ENCODE results near the gene PEX11A.

The PEX11A gene

DNA sequence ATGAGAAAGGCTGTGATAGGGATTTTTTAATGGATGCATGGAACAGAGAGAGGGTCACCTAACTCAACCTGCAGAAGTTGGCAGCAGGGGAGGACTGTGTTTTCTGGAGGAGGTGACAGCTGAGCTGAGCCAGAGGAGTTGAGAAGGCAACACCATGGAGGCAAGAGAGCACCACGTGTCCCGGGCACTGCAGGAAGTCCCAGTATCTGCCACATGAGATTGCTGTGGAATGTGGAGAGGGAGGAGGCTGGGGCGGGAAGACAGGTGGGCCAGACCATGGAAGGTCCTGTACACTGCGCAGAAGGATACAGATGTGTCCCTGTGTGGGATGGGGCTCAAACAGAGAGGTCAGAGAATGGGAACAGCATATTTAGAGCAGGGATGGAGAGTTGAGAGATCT, 45.2 kb upstream of the PEX11A start:
- TF ChIP-seq ISL1 (CRISPR knock-in tag; IDR thresholded peaks at IDR 0.05) (no peak), SNAI2 (CRISPR knock-in tag; IDR thresholded peaks at IDR 0.05) (no peak), RARB (CRISPR knock-in tag; IDR thresholded peaks at IDR 0.05) (no peak), TCF4 (CRISPR knock-in tag; IDR thresholded peaks at IDR 0.05; ENCODE audit: borderline replicate concordance) (no peak), ZNF565 (CRISPR knock-in tag; conservative IDR thresholded peaks at IDR 0.05; ENCODE audit: low read depth) (no peak), CSDC2 (CRISPR knock-in tag; IDR thresholded peaks at IDR 0.05) (no peak), ZNF8 (CRISPR knock-in tag; IDR thresholded peaks at IDR 0.05) (no peak), ZC3H10 (CRISPR knock-in tag; IDR thresholded peaks at IDR 0.05) (no peak), OSR1 (CRISPR knock-in tag; IDR thresholded peaks at IDR 0.05) (no peak), TOX (CRISPR knock-in tag; IDR thresholded peaks at IDR 0.05; ENCODE audit: borderline replicate concordance) (no peak), ZNF70 (CRISPR knock-in tag; IDR thresholded peaks at IDR 0.05) (no peak), GLIS3 (CRISPR knock-in tag; IDR thresholded peaks at IDR 0.05) (no peak), ZFP3 (CRISPR knock-in tag; IDR thresholded peaks at IDR 0.05) (no peak), ZFP30 (CRISPR knock-in tag; IDR thresholded peaks at IDR 0.05) (no peak), BACH2 (CRISPR knock-in tag; IDR thresholded peaks at IDR 0.05; ENCODE audit: borderline replicate concordance) (no peak)
- TF ChIP-seq, protein P1, sequence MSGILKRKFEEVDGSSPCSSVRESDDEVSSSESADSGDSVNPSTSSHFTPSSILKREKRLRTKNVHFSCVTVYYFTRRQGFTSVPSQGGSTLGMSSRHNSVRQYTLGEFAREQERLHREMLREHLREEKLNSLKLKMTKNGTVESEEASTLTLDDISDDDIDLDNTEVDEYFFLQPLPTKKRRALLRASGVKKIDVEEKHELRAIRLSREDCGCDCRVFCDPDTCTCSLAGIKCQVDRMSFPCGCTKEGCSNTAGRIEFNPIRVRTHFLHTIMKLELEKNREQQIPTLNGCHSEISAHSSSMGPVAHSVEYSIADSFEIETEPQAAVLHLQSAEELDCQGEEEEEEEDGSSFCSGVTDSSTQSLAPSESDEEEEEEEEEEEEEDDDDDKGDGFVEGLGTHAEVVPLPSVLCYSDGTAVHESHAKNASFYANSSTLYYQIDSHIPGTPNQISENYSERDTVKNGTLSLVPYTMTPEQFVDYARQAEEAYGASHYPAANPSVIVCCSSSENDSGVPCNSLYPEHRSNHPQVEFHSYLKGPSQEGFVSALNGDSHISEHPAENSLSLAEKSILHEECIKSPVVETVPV (CRISPR knock-in tag; IDR thresholded peaks at IDR 0.05) = no peak
- TF ChIP-seq, protein P2, sequence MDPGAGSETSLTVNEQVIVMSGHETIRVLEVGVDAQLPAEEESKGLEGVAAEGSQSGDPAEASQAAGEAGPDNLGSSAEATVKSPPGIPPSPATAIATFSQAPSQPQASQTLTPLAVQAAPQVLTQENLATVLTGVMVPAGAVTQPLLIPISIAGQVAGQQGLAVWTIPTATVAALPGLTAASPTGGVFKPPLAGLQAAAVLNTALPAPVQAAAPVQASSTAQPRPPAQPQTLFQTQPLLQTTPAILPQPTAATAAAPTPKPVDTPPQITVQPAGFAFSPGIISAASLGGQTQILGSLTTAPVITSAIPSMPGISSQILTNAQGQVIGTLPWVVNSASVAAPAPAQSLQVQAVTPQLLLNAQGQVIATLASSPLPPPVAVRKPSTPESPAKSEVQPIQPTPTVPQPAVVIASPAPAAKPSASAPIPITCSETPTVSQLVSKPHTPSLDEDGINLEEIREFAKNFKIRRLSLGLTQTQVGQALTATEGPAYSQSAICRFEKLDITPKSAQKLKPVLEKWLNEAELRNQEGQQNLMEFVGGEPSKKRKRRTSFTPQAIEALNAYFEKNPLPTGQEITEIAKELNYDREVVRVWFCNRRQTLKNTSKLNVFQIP (CRISPR knock-in tag; IDR thresholded peaks at IDR 0.05; ENCODE audit: borderline replicate concordance, low read depth) = no peak
- TF ChIP-seq, protein P3, sequence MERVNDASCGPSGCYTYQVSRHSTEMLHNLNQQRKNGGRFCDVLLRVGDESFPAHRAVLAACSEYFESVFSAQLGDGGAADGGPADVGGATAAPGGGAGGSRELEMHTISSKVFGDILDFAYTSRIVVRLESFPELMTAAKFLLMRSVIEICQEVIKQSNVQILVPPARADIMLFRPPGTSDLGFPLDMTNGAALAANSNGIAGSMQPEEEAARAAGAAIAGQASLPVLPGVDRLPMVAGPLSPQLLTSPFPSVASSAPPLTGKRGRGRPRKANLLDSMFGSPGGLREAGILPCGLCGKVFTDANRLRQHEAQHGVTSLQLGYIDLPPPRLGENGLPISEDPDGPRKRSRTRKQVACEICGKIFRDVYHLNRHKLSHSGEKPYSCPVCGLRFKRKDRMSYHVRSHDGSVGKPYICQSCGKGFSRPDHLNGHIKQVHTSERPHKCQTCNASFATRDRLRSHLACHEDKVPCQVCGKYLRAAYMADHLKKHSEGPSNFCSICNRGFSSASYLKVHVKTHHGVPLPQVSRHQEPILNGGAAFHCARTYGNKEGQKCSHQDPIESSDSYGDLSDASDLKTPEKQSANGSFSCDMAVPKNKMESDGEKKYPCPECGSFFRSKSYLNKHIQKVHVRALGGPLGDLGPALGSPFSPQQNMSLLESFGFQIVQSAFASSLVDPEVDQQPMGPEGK (CRISPR knock-in tag; IDR thresholded peaks at IDR 0.05; ENCODE audit: borderline replicate concordance) = no peak
- TF ChIP-seq, protein P4, sequence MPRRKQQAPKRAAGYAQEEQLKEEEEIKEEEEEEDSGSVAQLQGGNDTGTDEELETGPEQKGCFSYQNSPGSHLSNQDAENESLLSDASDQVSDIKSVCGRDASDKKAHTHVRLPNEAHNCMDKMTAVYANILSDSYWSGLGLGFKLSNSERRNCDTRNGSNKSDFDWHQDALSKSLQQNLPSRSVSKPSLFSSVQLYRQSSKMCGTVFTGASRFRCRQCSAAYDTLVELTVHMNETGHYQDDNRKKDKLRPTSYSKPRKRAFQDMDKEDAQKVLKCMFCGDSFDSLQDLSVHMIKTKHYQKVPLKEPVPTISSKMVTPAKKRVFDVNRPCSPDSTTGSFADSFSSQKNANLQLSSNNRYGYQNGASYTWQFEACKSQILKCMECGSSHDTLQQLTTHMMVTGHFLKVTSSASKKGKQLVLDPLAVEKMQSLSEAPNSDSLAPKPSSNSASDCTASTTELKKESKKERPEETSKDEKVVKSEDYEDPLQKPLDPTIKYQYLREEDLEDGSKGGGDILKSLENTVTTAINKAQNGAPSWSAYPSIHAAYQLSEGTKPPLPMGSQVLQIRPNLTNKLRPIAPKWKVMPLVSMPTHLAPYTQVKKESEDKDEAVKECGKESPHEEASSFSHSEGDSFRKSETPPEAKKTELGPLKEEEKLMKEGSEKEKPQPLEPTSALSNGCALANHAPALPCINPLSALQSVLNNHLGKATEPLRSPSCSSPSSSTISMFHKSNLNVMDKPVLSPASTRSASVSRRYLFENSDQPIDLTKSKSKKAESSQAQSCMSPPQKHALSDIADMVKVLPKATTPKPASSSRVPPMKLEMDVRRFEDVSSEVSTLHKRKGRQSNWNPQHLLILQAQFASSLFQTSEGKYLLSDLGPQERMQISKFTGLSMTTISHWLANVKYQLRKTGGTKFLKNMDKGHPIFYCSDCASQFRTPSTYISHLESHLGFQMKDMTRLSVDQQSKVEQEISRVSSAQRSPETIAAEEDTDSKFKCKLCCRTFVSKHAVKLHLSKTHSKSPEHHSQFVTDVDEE (CRISPR knock-in tag; IDR thresholded peaks at IDR 0.05) = no peak
- TF ChIP-seq, protein P5, sequence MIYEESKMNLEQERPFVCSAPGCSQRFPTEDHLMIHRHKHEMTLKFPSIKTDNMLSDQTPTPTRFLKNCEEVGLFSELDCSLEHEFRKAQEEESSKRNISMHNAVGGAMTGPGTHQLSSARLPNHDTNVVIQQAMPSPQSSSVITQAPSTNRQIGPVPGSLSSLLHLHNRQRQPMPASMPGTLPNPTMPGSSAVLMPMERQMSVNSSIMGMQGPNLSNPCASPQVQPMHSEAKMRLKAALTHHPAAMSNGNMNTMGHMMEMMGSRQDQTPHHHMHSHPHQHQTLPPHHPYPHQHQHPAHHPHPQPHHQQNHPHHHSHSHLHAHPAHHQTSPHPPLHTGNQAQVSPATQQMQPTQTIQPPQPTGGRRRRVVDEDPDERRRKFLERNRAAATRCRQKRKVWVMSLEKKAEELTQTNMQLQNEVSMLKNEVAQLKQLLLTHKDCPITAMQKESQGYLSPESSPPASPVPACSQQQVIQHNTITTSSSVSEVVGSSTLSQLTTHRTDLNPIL (CRISPR knock-in tag; IDR thresholded peaks at IDR 0.05; ENCODE audit: low read depth) = no peak
- ATAC-seq = no peak

DNA sequence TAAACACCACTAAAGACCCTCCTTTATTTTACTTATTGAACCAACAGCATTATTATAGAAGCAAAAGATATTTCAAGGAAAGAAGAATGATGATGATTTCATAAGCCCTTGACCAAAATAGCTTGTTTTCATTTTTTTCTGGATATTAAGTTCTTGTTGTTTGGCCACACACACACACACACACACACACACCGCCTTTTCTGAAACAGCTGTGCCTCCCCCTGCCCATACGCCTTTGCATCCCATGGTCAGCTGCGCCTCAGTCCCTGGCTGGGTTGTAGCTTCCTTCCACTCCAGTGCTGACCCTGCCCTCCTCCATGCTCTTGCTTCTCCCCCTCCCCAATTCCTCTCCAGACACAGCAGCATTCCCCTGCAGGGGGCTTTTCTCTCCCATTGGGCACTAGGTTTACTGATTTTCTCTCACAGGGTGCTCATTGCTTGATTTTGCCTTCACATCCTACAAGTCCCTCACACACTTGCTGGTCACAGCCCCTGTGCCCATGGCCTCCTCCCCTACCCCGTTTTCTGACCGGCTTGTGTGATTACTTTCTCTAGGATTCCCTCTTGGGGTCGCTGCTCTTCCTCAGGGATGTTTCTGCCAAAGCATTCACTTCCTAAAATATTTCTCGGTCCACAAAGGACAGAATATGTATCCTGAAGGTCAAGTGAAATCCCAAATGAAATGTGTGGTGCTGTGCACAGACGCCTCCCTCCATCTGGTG, 42.1 kb upstream of the PEX11A start:
- no peak for ATAC-seq
- no peak for TF ChIP-seq ARNTL (CRISPR knock-in tag; IDR thresholded peaks at IDR 0.05; ENCODE audit: borderline replicate concordance, low read depth)
- TF ChIP-seq, protein P2 (CRISPR knock-in tag; IDR thresholded peaks at IDR 0.05; ENCODE audit: borderline replicate concordance, low read depth) = no peak
- TF ChIP-seq, protein P5 (CRISPR knock-in tag; IDR thresholded peaks at IDR 0.05; ENCODE audit: low read depth) = no peak
- TF ChIP-seq, protein P1 (CRISPR knock-in tag; IDR thresholded peaks at IDR 0.05) = no peak
- TF ChIP-seq ZNF565 (CRISPR knock-in tag; conservative IDR thresholded peaks at IDR 0.05; ENCODE audit: low read depth) = no peak
- no peak for TF ChIP-seq SNAI2 (CRISPR knock-in tag; IDR thresholded peaks at IDR 0.05)
- no peak for TF ChIP-seq ZNF70 (CRISPR knock-in tag; IDR thresholded peaks at IDR 0.05)
- no peak for TF ChIP-seq TCF4 (CRISPR knock-in tag; IDR thresholded peaks at IDR 0.05; ENCODE audit: borderline replicate concordance)
- TF ChIP-seq TOX (CRISPR knock-in tag; IDR thresholded peaks at IDR 0.05; ENCODE audit: borderline replicate concordance) = no peak
- no peak for TF ChIP-seq BACH2 (CRISPR knock-in tag; IDR thresholded peaks at IDR 0.05; ENCODE audit: borderline replicate concordance)
- TF ChIP-seq, protein P3 (CRISPR knock-in tag; IDR thresholded peaks at IDR 0.05; ENCODE audit: borderline replicate concordance) = no peak
- no peak for TF ChIP-seq ZNF8 (CRISPR knock-in tag; IDR thresholded peaks at IDR 0.05)
- no peak for TF ChIP-seq RARB (CRISPR knock-in tag; IDR thresholded peaks at IDR 0.05)
- no peak for TF ChIP-seq OSR1 (CRISPR knock-in tag; IDR thresholded peaks at IDR 0.05)
- TF ChIP-seq ZC3H10 (CRISPR knock-in tag; IDR thresholded peaks at IDR 0.05) = no peak

Data from SK-N-SH treated with all-trans-retinoic acid at 6 μM for 48 hours (cell line).